GM12801 (cell line): Measurements from ENCODE around the gene SLC22A12.

Experiments
- CTCF ChIP-seq: IDR thresholded peaks from one replicate; pipeline ENCODE4 v1.5.1; 2011; ENCODE audit warnings: control low read depth; ENCODE audit not compliant: insufficient read length; ENCODE audit errors: extremely low read depth

Gene SLC22A12

GRCh38 chr11:64643256-64643881 is 52.3 kb downstream of the SLC22A12 start:
- TF ChIP-seq CTCF, result no peak

GRCh38 chr11:64643920-64644646 is 53.1 kb downstream of the SLC22A12 start:
- no peak for TF ChIP-seq CTCF

GRCh38 chr11:64644647-64645275 is 53.7 kb downstream of the SLC22A12 start:
- no peak for TF ChIP-seq CTCF

GRCh38 chr11:64647019-64647779 is 56.2 kb downstream of the SLC22A12 start:
- no peak for TF ChIP-seq CTCF

GRCh38 chr11:64648551-64648950 is 57.5 kb downstream of the SLC22A12 start:
- TF ChIP-seq CTCF, result no peak

- TF ChIP-seq CTCF, result no peak
Measured at GRCh38 chr11:64649291-64649697, 58.3 kb downstream of the SLC22A12 start.

- TF ChIP-seq CTCF, result no peak
Measured at GRCh38 chr11:64650923-64651523, 60.0 kb downstream of the SLC22A12 start.
